SU-DHL-6 (cell line): ENCODE measurements around the gene PDE3A.

Experiments
- H2AFZ ChIP-seq: fragments of 200-600 bp; sonication (generic); 2 replicates; pipeline ENCODE4 v1.6.1; 2014; ENCODE audit warnings: low read depth, mild to moderate bottlenecking, moderate library complexity, mixed read lengths, antibody characterized with exemption, low read length; ENCODE audit not compliant: severe bottlenecking
- H3F3A ChIP-seq: fragments of 200-600 bp; shearing (Covaris generic); 2 replicates; pipeline ENCODE4 v1.6.0; 2016; ENCODE audit warnings: antibody characterized with exemption, mild to moderate bottlenecking; ENCODE audit not compliant: insufficient read depth
- H3K27ac ChIP-seq: fragments of 200-600 bp; sonication (generic); 2 replicates; pipeline ENCODE4 v1.5.1; 2016; ENCODE audit warnings: low read depth, mild to moderate bottlenecking, low read length, moderate library complexity, mixed read lengths
- H3K27me3 ChIP-seq: fragments of 200-600 bp; sonication (generic), shearing (Covaris generic); 2 replicates; pipeline ENCODE4 v1.6.0; 2014; ENCODE audit warnings: mild to moderate bottlenecking, low read length
- H3K36me3 ChIP-seq: fragments of 200-600 bp; sonication (generic); 2 replicates; pipeline ENCODE4 v1.6.1; 2014; ENCODE audit warnings: mild to moderate bottlenecking, low read length, mixed read lengths
- H3K4me2 ChIP-seq: fragments of 300-600, 200-600 bp; shearing (Covaris generic), sonication (generic); 2 replicates; pipeline ENCODE4 v1.6.0; 2014; ENCODE audit warnings: low read length, low read depth, mild to moderate bottlenecking; ENCODE audit not compliant: poor library complexity, severe bottlenecking
- H3K4me3 ChIP-seq: fragments of 200-600 bp; sonication (generic); 2 replicates; pipeline ENCODE4 v1.5.1; 2014; ENCODE audit warnings: antibody characterized with exemption, low read length, mild to moderate bottlenecking, mixed read lengths; ENCODE audit not compliant: insufficient read depth, poor library complexity, severe bottlenecking
- H3K79me2 ChIP-seq: fragments of 200-600 bp; sonication (generic); 2 replicates; pipeline ENCODE4 v1.6.1; 2014; ENCODE audit warnings: mild to moderate bottlenecking, low read length, moderate library complexity; ENCODE audit not compliant: insufficient read depth
- H3K9ac ChIP-seq: fragments of 200-600 bp; sonication (generic); 2 replicates; pipeline ENCODE4 v1.7.0; 2014; ENCODE audit warnings: mild to moderate bottlenecking, low read length
- H3K9me2 ChIP-seq: fragments of 200-600 bp; sonication (generic); replicated peaks from 2 replicates; pipeline ENCODE4 v1.6.1; 2014; ENCODE audit warnings: low read length; ENCODE audit not compliant: insufficient read depth
- H3K9me3 ChIP-seq: fragments of 200-600 bp; sonication (generic); 2 replicates; pipeline ENCODE4 v1.6.1; 2014; ENCODE audit warnings: low read length, mixed read lengths; ENCODE audit not compliant: insufficient read depth
- H4K20me1 ChIP-seq: fragments of 200-600 bp; sonication (generic); 2 replicates; pipeline ENCODE4 v1.6.1; 2014; ENCODE audit warnings: low read depth, mild to moderate bottlenecking, antibody characterized with exemption, low read length, moderate library complexity, mixed read lengths
- EZH2phosphoT487 ChIP-seq: fragments of 200-600 bp; sonication (generic), shearing (Covaris generic); conservative IDR thresholded peaks from 2 replicates; pipeline ENCODE4 v1.6.1; 2018; ENCODE audit warnings: mild to moderate bottlenecking, antibody characterized with exemption, low read length, moderate library complexity, mixed read lengths
- TF ChIP-seq, protein P1 (sequence below): fragments of 200-600 bp; sonication (generic); IDR thresholded peaks from one replicate; pipeline ENCODE4 v1.5.1; 2017; ENCODE audit warnings: antibody characterized with exemption, mild to moderate bottlenecking, low read length, moderate library complexity; ENCODE audit not compliant: insufficient read depth, poor library complexity, severe bottlenecking

Gene PDE3A

DNA sequence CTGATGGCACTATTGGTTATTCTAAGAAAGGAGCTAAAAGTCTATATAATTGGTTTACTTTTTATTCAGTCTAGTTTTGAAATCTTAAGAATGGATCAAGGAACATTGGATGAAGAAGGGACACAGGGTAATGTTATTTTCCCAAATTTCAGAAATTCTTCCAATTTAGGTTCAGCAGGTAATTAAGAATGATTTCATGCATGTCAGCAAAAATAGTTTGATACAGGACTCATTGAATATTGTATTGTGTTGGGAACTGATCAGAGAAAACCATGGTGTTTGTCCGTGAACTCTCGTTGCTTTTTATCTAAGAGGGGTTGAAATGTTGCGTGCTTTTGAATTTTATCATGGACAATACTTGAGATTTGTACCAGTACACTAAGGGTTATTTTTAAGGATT lies 58.6 kb downstream of the PDE3A start:
- Histone ChIP-seq H2AFZ (no peak overlapping the region), H3K9me3 (no peaks in the 10 kb centered on the region), H3K9me2 (no peaks in the 10 kb centered on the region), H3K4me3 (no peak overlapping the region), H3K36me3 (no peaks in the 10 kb centered on the region), H3K27me3 (no peaks in the 10 kb centered on the region), H3K9ac (no peak overlapping the region), H3K79me2 (no peaks in the 10 kb centered on the region), H3F3A (no peaks in the 10 kb centered on the region), H3K4me2 (no peak overlapping the region), H3K27ac (no peak overlapping the region), H4K20me1 (no peaks in the 10 kb centered on the region)
- TF ChIP-seq, protein P1, sequence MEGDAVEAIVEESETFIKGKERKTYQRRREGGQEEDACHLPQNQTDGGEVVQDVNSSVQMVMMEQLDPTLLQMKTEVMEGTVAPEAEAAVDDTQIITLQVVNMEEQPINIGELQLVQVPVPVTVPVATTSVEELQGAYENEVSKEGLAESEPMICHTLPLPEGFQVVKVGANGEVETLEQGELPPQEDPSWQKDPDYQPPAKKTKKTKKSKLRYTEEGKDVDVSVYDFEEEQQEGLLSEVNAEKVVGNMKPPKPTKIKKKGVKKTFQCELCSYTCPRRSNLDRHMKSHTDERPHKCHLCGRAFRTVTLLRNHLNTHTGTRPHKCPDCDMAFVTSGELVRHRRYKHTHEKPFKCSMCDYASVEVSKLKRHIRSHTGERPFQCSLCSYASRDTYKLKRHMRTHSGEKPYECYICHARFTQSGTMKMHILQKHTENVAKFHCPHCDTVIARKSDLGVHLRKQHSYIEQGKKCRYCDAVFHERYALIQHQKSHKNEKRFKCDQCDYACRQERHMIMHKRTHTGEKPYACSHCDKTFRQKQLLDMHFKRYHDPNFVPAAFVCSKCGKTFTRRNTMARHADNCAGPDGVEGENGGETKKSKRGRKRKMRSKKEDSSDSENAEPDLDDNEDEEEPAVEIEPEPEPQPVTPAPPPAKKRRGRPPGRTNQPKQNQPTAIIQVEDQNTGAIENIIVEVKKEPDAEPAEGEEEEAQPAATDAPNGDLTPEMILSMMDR, result no peak
- TF ChIP-seq EZH2phosphoT487, result no peak

DNA sequence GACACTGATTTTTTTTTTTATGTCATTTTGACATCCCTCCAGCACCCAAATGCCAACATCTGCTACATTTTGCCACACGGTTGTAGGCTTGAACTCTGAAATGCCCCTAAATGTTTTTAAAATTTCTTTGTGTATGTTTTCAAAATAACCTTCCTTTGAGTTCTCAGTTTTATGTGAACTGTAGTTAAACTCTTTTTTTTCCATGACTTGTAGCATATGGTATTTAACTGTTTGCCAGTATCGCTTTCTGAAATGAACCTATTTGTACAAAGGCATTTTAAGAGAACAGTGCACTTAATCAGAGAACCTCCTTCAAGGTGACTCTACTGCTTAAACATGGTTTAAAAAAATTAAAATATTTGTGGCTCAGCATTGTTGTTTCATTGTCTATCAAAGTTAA lies 61.5 kb downstream of the PDE3A start:
- Histone ChIP-seq H3K9ac (no peak overlapping the region), H3K27ac (no peak overlapping the region), H2AFZ (no peak overlapping the region), H3F3A (no peaks in the 10 kb centered on the region), H3K9me2 (no peaks in the 10 kb centered on the region), H3K4me2 (no peak overlapping the region), H3K79me2 (no peaks in the 10 kb centered on the region), H3K36me3 (no peaks in the 10 kb centered on the region), H3K9me3 (no peaks in the 10 kb centered on the region), H4K20me1 (no peaks in the 10 kb centered on the region), H3K27me3 (no peaks in the 10 kb centered on the region), H3K4me3 (no peak overlapping the region)
- TF ChIP-seq, protein P1, result no peak
- TF ChIP-seq EZH2phosphoT487, result no peak

DNA sequence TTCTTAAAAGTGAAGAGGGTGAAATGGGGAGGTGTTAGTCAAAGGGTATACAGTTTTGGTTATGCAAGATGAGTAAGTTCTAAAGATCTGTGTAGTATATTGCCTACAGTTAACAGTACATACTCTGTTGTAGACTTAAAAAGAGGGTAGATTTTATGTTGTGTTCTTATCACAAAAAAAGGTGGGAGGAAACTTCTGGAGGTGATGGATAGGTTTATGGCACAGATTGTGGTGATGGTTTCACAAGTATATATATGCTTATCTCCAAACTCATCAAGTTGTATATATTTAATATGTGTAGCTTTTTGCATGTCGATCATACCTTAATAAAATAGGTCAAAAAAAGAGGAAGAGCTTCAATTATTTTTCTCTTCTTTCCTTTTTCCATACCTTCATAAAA lies 64.0 kb downstream of the PDE3A start:
- Histone ChIP-seq H3K4me2 (no peak overlapping the region), H3F3A (no peaks in the 10 kb centered on the region), H3K9me3 (no peaks in the 10 kb centered on the region), H4K20me1 (no peaks in the 10 kb centered on the region), H3K36me3 (no peaks in the 10 kb centered on the region), H3K27me3 (no peaks in the 10 kb centered on the region), H3K4me3 (no peak overlapping the region), H3K9me2 (no peaks in the 10 kb centered on the region), H3K27ac (no peak overlapping the region), H3K79me2 (no peaks in the 10 kb centered on the region), H2AFZ (no peak overlapping the region), H3K9ac (no peak overlapping the region)
- TF ChIP-seq, protein P1, result no peak
- TF ChIP-seq EZH2phosphoT487, result no peak
